Inflammatory macrophage treated with lipopolysaccharide for 4 hours (primary cell): ENCODE data around the gene DCAF6.

ENCODE experiments used
- DNase-seq: peaks from one replicate; pipeline ENCODE4 v3.0.0-alpha.2; 2020

Gene DCAF6

DNA sequence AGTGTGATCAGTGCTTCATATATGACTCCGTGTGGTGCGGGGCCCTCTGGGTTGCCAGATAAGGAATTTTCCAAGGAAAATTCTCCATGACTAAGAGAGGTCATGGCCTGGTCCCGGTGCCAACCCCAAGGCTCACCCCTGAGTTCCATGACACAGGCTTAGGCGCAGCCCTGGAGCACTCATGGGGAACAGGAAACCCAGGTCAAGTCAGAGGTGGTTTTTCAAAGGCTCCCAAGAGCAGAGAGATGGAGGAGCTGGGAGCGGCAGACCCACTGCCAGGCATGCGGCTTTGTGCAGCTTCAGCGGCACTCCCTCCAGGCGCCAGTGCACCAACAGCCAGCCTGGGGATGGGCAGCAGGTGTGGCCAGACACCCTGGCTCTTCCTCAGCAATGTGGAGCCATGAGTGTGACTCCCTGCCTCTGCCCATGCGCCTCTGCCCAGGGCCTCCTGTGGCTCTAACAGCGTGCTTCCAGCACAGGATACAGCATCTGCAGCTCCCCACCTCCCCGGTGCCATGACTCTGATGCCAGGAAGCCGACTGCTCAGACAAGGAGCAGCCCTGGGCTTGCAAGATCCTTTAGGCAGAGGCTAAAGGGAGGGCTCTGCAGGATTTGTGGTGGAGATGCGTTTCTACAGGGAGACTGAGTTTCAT, 153.0 kb downstream of the DCAF6 start:
- DNase-seq = no peak

GRCh38 chr1:168089979-168090337, 153.5 kb downstream of the DCAF6 start:
- DNase-seq = no peak

- DNase-seq = no peak
These were observed 153.9 kb downstream of the DCAF6 start for GRCh38 chr1:168090395-168090794.

DNA sequence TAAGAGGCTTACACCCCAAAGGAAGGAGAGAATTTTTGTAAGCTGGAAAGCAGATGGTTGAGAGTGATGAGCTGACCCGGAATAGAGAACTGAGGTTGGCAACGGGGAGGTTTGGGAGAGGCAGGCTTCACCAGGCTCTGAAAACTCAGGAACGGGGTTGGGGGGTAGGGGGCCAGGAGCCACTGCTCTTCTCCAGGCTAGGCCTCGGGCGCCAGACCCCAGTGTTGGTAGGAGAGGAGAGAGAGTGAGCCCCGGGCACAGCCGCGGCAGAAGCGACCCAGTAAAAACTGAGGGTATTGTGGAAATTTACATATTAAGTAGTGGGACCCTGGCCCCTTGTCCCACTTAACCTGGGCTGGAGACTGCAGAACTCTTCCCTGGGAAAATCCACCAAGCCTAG, 154.6 kb downstream of the DCAF6 start:
- DNase-seq = no peak

- DNase-seq = peak; percentile 17
These were observed 155.5 kb downstream of the DCAF6 start for GRCh38 chr1:168091720-168092550.

DNA sequence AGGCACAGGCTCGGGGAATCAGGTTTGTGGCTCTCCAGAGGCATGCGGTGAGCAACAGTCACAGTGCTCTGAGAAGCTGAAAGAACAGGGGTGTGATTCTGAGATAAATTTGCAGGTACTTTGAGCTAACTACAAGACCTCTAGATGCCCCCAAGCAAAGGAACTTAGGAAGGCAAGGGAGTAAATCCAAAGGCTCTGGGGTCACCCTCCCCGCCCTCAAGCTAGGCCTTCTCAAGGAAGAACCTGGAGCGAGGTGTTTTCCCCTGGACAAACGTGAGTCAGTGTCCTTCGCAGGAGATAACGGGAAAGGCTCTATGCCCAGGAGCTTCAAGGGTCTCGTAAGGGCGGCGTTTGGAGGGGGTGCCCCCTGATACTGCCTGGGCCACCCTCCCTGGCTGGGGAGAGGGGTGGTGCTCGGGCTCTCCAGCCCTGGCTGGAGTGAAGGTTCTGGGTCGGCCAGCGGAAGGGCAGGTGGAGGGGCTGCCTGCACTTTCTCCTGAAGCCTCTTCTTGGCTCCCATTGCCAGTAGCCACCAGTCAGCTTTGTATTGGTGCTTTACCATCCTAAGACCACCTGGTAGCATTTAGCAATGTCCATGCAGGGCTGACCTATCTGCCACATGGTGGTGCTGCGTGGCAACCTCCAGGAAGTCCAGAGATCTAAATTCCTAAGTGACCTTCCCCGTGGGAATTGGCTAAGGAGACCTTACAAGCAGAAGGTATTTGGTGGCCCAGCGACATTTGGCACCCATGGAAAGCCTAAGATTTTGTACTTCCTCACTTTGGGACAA, 156.3 kb downstream of the DCAF6 start:
- DNase-seq = no peak

DNA sequence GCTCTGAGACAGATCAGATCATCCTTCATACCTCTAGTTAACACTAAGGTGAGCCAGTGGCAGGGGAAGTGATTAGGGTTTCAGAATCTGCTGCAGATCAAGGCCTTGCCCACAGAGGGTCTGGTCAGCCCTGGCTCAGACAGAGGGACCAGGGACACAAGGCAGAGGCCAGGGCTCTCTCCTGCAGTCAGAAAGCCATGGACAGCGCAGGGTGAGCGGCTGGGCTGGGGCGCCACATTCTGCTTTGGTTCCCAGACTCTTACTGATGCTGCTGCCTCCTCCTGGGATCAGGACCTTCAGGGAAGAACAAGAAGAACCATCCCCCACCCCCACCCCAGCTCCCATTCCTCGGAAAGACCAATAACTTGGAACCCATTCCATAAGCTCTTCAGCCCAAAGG, 157.1 kb downstream of the DCAF6 start:
- no peak for DNase-seq

GRCh38 chr1:168095476-168095875, 159.0 kb downstream of the DCAF6 start:
- no peak for DNase-seq

GRCh38 chr1:168096296-168097165, 160.0 kb downstream of the DCAF6 start:
- DNase-seq = no peak

DNA sequence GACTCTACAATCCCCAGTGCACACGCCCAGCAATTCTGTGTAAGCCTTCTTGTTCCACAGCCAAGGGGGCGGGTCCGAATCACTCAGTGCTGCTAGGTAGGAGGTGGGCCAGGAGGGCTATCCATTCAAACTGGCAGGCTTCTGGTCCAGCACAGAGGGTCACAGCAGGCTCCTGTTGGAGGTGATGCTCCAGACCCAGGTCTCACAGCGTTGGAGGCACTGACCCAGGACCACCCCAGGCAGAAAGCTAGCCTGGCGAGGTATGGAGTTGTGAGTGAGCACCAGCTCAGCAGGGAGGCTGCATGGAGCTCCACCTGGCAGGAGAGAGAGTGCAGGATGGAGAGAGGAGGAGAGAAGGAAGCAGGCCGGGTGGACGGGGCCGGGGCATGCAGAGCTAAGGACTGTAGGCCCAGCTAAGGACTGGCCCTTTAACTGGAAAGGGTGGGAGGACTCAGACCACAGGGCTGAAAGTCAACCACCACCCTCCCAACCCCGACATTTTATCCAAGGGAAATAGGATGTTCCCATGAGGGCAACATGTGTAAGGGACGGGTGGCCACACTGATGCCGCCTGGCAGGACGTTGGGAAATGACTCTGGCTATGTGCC, 161.5 kb downstream of the DCAF6 start:
- no peak for DNase-seq

GRCh38 chr1:168098534-168099320, 162.2 kb downstream of the DCAF6 start:
- DNase-seq = no peak

DNA sequence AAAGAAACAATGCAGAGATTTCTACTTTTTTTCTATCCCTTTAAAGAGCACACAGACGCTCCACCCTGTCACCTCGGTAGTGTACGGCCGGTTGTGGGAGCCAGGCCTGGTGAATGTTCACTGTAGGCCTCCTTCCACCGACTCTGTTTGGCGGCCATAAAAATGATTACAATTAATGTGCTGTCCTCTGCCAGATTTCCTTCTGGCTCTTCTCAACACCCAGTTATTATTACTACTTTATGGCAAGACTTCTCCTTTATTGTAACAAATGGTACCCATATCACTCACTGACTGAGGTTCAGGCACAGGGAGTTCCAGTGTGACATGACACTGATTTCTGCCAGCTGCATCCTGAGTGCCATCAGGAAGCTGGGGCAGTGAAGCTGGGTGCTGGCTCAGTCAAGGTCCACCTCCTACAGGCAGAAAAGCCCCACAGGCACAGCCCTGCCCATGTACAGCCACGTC, 162.9 kb downstream of the DCAF6 start:
- DNase-seq = no peak

DNA sequence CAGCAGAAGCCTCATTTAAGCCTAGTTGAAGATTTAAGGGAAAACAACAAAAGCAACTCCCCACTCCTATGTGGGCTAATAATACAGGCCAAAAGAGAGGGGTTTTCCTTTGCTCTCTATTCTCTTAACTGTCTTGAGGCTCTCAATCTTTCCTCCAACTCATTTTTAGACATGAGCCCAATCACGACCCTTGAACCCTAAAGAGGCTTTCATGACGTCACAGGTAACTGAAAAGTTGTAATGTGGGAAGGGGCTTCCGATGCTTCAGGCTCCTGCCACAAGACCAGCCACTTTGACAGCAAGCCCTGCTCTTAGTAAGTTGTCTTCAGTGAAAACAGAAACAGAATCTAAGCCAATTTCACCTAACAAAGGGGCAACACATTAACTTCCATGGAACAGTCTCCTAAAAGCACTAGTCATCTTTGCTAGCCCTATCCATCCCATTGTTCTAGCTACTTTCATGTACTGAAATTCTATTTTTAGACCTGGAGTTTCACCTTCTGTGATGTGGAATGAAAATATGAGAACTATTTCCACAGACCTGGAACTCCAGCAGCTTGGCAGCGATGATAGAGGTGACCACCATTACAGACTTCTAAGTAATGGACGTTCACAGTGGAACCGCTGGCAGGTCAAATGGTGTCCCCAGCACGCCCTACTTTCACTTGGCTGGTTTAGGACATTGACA, 164.0 kb downstream of the DCAF6 start:
- no peak for DNase-seq

- DNase-seq = no peak
These were observed 164.9 kb downstream of the DCAF6 start for GRCh38 chr1:168101336-168101735.

- DNase-seq = no peak
These were observed 166.0 kb downstream of the DCAF6 start for GRCh38 chr1:168102487-168102886.

DNA sequence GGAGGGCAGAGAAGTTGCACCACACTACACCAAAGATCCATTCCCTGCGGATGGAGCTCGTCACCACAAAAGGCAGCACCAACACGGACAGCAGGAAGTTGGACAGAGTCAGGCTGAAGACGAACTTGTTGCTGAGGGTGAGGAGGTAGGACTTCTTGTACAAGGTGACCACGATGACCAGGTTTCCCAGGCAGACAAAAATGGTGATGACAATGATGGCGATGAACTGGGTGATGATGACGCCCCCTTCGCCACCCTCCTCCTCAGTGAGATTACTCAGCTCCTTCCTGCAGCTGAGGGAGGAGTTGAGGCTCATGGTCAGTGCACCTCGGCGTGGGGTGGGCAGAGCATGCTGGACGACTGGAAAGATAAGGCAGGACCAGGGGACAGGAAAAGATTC, 168.1 kb downstream of the DCAF6 start:
- DNase-seq = no peak

DNA sequence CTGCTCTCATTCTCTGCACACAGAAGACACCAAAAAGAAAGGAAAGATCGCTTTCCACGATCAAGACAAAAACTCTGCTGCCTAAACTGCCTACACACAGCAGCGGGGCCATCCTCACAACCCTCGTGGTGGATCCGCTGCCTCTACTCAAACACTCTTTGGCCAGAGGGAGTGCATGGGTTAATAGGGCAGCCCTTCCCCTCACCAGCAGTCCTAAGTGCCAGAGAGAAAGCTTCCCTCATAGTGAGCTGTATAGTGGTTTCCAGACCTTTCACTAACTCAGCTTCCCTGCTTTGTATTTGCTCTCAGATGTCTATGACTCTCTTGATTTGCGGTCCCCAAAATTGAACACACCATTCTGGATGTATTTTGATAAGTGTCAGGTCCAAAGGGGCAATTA, 169.4 kb downstream of the DCAF6 start:
- no peak for DNase-seq

GRCh38 chr1:168106274-168106673, 169.8 kb downstream of the DCAF6 start:
- no peak for DNase-seq

DNA sequence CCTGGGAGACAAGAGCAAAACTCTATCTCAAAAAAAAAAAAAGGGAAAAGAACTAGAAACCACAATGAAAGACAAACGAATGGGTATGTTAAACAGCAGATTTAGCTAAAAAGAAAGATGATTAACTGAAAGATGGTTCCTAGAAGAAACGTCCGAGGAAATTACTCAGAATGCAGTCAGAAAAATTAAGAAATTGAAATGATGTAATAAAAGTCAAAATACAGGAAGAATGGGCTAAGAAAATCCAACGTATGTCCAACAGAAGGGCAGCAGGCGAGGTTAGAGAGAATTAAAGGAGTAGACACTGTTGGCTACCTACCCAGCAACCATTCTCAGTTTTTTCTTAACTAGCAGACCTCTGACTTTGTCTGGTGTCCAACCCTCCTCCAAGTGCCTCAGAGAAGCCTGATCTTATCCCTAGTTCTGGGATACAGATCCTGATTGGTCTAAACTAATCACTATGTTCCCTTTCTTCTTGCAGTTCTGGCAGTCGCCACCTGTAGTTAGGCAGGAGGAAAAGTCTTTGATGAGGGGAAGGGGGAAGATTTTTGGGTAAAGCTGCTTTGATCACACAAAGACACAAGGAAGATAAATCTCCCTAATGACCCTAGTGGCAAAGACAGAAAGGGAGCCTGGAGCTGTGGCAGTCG, 174.5 kb downstream of the DCAF6 start:
- DNase-seq = peak; percentile 88

DNA sequence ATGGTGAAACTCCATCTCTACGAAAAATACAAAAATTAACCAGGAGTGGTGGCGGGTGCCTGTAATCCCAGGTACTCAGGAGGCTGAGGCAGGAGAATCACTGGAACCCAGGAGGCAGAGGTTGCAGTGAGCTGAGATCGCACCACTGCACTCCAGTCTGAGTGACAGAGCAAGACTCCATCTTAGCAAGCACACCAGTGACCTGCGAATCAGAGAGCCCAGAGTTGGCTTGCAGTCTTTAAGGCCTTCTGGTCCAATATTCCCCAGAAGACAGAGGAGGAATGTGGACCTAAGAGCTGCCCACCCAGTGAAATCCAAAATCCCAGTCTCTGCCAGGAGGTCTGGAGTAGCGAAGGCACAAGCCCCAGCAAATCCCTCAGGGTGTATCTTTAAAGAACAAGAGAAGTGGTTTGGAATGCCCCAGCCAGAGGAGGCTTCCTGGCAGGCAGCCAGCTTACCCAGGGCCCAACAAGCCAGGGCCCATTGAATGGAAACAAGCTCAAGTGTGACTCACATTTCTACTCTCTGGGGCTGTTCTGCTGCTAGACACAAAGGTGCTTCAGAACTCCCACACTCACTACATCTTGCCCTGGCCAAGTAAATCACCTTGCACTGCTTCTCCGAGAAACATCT, 176.3 kb downstream of the DCAF6 start:
- DNase-seq = peak; percentile 44
